22Rv1 (cell line): ENCODE measurements around the gene CLIC3.

ENCODE experiments used
- H3K27ac ChIP-seq: fragments of 450-650 bp; 2 replicates; pipeline ENCODE4 v1.5.1; 2017
- CTCF ChIP-seq: fragments of 450-650 bp; IDR thresholded peaks from 2 replicates; pipeline ENCODE4 v1.5.1; 2017; ENCODE audit warnings: mild to moderate bottlenecking
- ZFX ChIP-seq: fragments of 450-650 bp; IDR thresholded peaks from 2 replicates; pipeline ENCODE4 v1.6.1; 2017; ENCODE audit warnings: antibody characterized with exemption, borderline replicate concordance

Gene CLIC3

GRCh38 chr9:137041124-137041523 lies 44.8 kb upstream of the CLIC3 start:
- no peak overlapping the region for H3K27ac ChIP-seq
- TF ChIP-seq ZFX (no peak), CTCF (no peak)

- H3K27ac ChIP-seq = no peak overlapping the region
- TF ChIP-seq ZFX (no peak), CTCF (no peak)
These were observed 44.2 kb upstream of the CLIC3 start for GRCh38 chr9:137040568-137040967.

- no peak overlapping the region for H3K27ac ChIP-seq
- TF ChIP-seq CTCF (no peak), ZFX (no peak)
These were observed 43.4 kb upstream of the CLIC3 start for GRCh38 chr9:137039611-137040366.

- TF ChIP-seq CTCF = no peak
- no peak for TF ChIP-seq ZFX
- H3K27ac ChIP-seq = peak overlapping the region; percentile 15; the same call in 1 of the 2 replicates
These were observed 42.5 kb upstream of the CLIC3 start for GRCh38 chr9:137038916-137039315.

- H3K27ac ChIP-seq = peak overlapping the region; percentile 67
- no peak for TF ChIP-seq CTCF
- no peak for TF ChIP-seq ZFX
These were observed 41.1 kb upstream of the CLIC3 start for GRCh38 chr9:137037483-137037882.

GRCh38 chr9:137037035-137037434 lies 40.7 kb upstream of the CLIC3 start:
- H3K27ac ChIP-seq = peak overlapping the region; percentile 67
- TF ChIP-seq ZFX (no peak), CTCF (no peak)

GRCh38 chr9:137035937-137036336 lies 39.6 kb upstream of the CLIC3 start:
- H3K27ac ChIP-seq = peak overlapping the region; percentile 67
- no peak for TF ChIP-seq ZFX
- TF ChIP-seq CTCF = no peak
